Right renal cortex interstitium (tissue), 3 donors: Measurements from ENCODE around the gene UBXN11. TPM values are rescaled to one million over a fixed set of nuclear protein-coding genes. Genes with fewer than 3 reads are reported as not detected.

ENCODE experiments used
- polyA plus RNA-seq, 3 donors: library from polyadenylated mRNA; unstranded; fragments of 120-200 nt; gene quantifications; one replicate each; pipeline ENCODE4 v1.2.1, GENCODE V29; 2013; ENCODE audit not compliant: insufficient read length in 3 of 3

The UBXN11 gene
- polyA plus RNA-seq, 3 donors = 33.2 to 35.5 (median 35.3) TPM

Other genes starting within 250 kb of the UBXN11 start
- gene TRIM63, start 239.0 kb downstream of the UBXN11 start, polyA plus RNA-seq = 1 to 10 TPM in 1 of 3 donors, under 1 TPM in 2; 0.82 to 1.3 (median 0.85) TPM
- gene PDIK1L, start 194.8 kb downstream of the UBXN11 start, polyA plus RNA-seq = 10 to 100 TPM; 20.5 to 22.0 (median 20.7) TPM
- gene FAM110D, start 147.6 kb downstream of the UBXN11 start, polyA plus RNA-seq = 1 to 10 TPM; 1.2 to 1.3 (median 1.2) TPM
- under 1 TPM in 1 of 3 donors, not detected in 2; 0.38 TPM for gene C1orf232, start 137.7 kb downstream of the UBXN11 start, polyA plus RNA-seq
- gene ZNF593, start 136.7 kb downstream of the UBXN11 start, polyA plus RNA-seq = 10 to 100 TPM; 12.4 to 15.4 (median 13.1) TPM
- gene ZNF593OS, start 134.8 kb downstream of the UBXN11 start, polyA plus RNA-seq = under 1 TPM; 0.42 to 0.62 (median 0.60) TPM
- 10 to 100 TPM in 2 of 3 donors, 1 to 10 TPM in 1; 9.0 to 11.7 (median 10.3) TPM for gene CNKSR1, start 129.1 kb downstream of the UBXN11 start, polyA plus RNA-seq
- gene CATSPER4, start 116.0 kb downstream of the UBXN11 start, polyA plus RNA-seq = under 1 TPM in 1 of 3 donors, not detected in 2; 0.10 TPM
- 10 to 100 TPM; 13.7 to 18.9 (median 15.0) TPM for gene CEP85, start 72.4 kb downstream of the UBXN11 start, polyA plus RNA-seq
- 100 to 1,000 TPM in 1 of 3 donors, 10 to 100 TPM in 2; 83.5 to 110 (median 94.5) TPM for gene SH3BGRL3, start 26.6 kb downstream of the UBXN11 start, polyA plus RNA-seq
- 1 to 10 TPM; 2.8 to 7.9 (median 5.3) TPM for gene CD52, start 11.3 kb upstream of the UBXN11 start, polyA plus RNA-seq
- 1 to 10 TPM in 1 of 3 donors, under 1 TPM in 2; 0.46 to 1.0 (median 0.80) TPM for gene CRYBG2, start 47.5 kb upstream of the UBXN11 start, polyA plus RNA-seq
- not detected for gene ZNF683, start 66.1 kb upstream of the UBXN11 start, polyA plus RNA-seq
- under 1 TPM in 2 of 3 donors, not detected in 1; 0.06 to 0.07 TPM for gene LIN28A, start 104.2 kb upstream of the UBXN11 start, polyA plus RNA-seq
- gene DHDDS, start 125.7 kb upstream of the UBXN11 start, polyA plus RNA-seq = 10 to 100 TPM; 32.4 to 37.1 (median 36.1) TPM
- gene HMGN2, start 165.8 kb upstream of the UBXN11 start, polyA plus RNA-seq = 1,000 to 10,000 TPM; 1,175 to 1,202 (median 1,200) TPM
- 10 to 100 TPM; 19.8 to 22.9 (median 21.6) TPM for gene RPS6KA1, start 223.1 kb upstream of the UBXN11 start, polyA plus RNA-seq